ENCODE data around the gene ECE1. TPM values are rescaled to one million over a fixed set of nuclear protein-coding genes. Genes with fewer than 3 reads are reported as not detected.
A peak's percentile ranks its signal among the peaks of the same experiment; 100 is the strongest.

The ECE1 gene
- total RNA-seq, 1 donor from 2014 or later = 139 TPM

DNA sequence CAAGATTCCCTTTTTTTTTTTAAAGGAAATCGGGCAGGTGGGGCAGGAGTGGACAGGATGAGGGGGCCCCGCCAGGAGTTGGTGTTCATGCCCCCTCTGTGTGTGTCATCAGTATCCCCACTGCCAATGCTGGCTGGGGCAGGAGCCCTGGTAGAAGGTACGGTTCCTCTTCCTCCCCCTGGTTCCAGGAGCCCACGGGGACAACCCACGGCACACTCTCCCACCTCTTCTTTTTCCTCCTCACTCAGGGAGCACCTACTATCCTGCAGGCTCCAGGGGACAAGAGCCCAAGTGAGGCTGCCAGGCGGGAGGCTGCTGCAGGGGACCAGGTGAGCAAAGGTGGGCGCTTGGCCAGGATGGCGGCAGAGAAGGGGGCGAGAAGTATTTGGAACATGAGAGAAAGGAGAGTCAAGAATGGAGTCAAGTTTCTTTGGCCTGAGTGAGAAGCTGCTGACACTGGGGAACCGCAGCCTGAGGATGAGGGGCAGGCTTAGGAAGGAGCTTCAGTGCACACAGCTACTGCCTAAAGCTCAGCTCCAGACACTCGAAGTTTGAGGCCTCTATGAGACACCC is 26.5 kb downstream of the ECE1 start:
- no peaks in the 10 kb centered on the region for H3K9me3 Mint-ChIP-seq
- peaks cover 47% of the 10 kb centered on the region for H3K36me3 Mint-ChIP-seq (ENCODE audit: low read depth)
- H3K4me3 Mint-ChIP-seq = no peak overlapping the region
- peaks cover 37% of the 10 kb centered on the region for H3K4me1 Mint-ChIP-seq (ENCODE audit: low read depth)
- H3K27me3 Mint-ChIP-seq (ENCODE audit: insufficient read depth) = peaks cover 2% of the 10 kb centered on the region
- DNase-seq (ENCODE audit: low spot score) = no peak
- intact Hi-C loops (cut with micrococcal nuclease) = no loop called here
- no peak overlapping the region for H3K27ac Mint-ChIP-seq

DNA sequence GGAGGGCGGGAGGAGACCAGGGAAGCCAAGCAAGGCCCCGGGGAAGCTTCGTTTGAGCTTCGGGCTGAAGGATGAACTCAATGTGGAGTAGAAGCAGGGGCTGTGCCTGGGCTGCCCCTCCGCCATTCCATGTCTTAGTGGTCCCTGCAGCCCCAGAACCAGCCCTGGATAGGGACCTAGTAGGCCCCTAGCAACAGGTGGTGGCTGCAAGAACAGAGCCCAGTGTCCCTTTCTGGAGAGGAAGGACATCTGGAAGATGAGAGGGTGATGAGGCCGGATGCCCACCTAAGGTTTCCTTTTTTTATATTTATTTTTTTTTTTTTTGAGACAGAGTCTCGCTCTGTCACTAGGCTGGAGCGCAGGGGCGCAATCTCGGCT is 27.2 kb downstream of the ECE1 start:
- H3K36me3 Mint-ChIP-seq (ENCODE audit: low read depth) = peaks cover 46% of the 10 kb centered on the region

DNA sequence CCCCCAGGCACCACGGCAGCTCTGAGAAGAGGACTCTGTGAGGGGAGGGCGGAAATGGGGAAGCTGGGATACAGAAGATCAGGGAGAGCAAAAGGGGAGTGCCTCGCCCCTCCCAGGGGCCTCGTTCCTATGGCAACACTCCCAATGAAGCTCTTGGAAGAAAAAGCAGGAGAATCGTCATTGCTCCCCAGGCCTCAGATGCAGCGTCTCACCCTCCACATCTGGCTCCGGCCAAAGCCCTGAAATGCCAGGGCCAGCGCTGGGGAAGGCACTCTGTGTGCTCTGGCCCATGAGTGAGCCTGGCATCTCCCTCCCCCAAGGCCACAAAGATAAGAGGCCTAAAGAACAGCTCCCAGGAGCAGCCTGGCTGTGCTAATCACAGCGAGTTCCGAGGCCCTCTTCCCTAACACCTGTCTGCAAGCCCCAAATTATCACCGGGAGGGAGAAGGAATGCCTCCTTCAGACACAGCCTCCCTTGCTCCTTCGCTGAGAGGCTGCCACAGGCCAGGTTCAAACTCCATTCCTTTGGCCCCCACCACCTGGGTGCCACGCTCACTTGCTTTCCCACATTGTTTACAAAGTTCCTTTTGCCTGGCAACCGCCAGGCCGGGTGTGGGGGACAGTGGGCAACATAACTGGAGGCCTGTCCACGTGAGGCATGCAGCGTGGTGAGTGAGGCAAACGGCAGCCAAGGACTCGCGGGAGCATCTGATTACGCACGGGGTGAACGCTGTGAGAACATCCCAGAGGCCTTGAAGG is 27.8 kb downstream of the ECE1 start:
- Mint-ChIP-seq H3K27ac (peak overlapping the region; percentile 61), H3K36me3 (ENCODE audit: low read depth) (peaks cover 44% of the 10 kb centered on the region)

More for the DNA sequence above, 27.2 kb downstream of the ECE1 start:
- Mint-ChIP-seq H3K27ac (no peak overlapping the region), H3K4me1 (ENCODE audit: low read depth) (peaks cover 44% of the 10 kb centered on the region), H3K27me3 (ENCODE audit: insufficient read depth) (peaks cover 2% of the 10 kb centered on the region), H3K9me3 (no peaks in the 10 kb centered on the region), H3K4me3 (no peak overlapping the region)
- no peak for DNase-seq (ENCODE audit: low spot score)
- intact Hi-C loops (cut with micrococcal nuclease) = no loop called here

DNA sequence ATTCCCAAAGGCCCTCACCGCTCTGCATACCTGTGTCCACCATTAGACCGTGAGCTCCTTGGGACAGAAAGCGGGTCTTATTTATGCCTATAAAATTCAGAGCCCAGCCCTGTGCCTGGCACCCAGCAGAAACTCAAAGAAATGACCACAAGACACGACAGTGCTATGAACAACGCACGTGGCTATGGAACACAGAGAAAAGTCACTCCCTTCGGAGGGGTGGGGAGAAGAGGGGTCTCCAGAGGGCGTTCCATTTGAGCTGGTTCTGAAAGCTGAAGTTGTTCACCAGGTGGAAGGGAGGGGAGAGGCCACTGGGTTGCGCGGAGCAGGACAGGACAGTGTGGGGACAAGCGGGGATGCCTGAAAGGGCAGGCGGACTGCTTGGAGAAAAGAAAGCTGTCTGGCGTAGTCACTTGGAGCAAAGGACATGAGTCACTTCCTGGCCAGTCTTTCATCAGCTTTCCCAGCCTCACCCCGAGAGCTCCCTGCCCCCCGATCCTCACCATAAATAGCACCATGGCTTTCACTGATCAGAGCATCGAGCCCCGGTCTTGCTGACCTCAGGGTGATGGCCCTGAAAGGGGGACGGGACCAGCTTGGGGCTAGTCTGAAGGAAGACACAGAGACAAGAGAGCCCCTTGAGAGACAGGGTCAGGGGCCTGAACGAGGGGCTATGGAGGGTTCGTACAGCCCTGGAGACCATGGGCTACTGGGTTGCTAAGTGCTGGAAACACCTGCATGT is 28.5 kb downstream of the ECE1 start:
- Mint-ChIP-seq H3K27ac (peak overlapping the region; percentile 61), H3K9me3 (no peaks in the 10 kb centered on the region), H3K27me3 (ENCODE audit: insufficient read depth) (peaks cover 2% of the 10 kb centered on the region), H3K4me1 (ENCODE audit: low read depth) (peaks cover 49% of the 10 kb centered on the region), H3K36me3 (ENCODE audit: low read depth) (peaks cover 42% of the 10 kb centered on the region), H3K4me3 (no peak overlapping the region)
- no peak for DNase-seq (ENCODE audit: low spot score)
- intact Hi-C loops (cut with micrococcal nuclease) = no loop called here

More for the DNA sequence above, 27.8 kb downstream of the ECE1 start:
- Mint-ChIP-seq H3K27me3 (ENCODE audit: insufficient read depth) (peaks cover 2% of the 10 kb centered on the region), H3K4me1 (ENCODE audit: low read depth) (peaks cover 49% of the 10 kb centered on the region), H3K4me3 (no peak overlapping the region), H3K9me3 (no peaks in the 10 kb centered on the region)
- intact Hi-C loops (cut with micrococcal nuclease) = no loop called here
- DNase-seq (ENCODE audit: low spot score) = no peak

DNA sequence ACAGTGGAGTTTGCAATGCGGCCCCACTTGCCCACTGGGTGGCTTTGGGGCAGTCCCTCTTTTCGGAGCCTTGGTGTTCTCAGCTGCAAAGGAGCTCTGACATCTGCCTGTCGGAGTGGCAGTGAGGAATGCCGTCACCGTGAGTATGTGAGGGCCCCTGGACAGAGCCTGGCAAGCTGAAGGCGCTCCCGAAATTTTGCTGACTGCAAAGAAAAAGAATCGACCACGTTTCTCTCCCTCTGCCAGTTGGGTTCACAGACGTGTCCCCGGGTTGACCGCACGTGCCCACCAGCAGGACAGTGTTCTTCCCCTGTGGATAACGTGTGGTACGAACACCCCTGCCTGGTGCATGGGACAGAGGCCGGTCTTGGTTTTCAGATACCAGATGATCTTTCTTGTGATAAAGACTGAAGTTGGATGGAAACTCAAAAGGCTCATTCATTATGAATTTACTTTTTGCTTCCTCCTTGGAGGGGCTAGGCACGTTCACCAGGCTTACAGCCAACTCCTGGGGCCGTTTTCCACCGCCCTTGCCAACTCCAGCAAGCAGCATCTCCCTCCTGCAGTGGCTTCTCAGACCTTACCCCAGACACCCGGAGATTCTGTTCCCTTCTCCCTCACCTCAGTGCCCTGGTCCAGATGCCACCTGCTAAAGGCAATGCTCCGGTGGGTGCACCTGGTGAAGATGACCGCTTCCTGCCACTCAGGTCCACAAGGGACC is 29.7 kb downstream of the ECE1 start:
- no peak overlapping the region for H3K4me3 Mint-ChIP-seq
- peaks cover 2% of the 10 kb centered on the region for H3K27me3 Mint-ChIP-seq (ENCODE audit: insufficient read depth)
- no peak for DNase-seq (ENCODE audit: low spot score)
- H3K36me3 Mint-ChIP-seq (ENCODE audit: low read depth) = peaks cover 47% of the 10 kb centered on the region
- H3K9me3 Mint-ChIP-seq = no peaks in the 10 kb centered on the region
- peaks cover 49% of the 10 kb centered on the region for H3K4me1 Mint-ChIP-seq (ENCODE audit: low read depth)
- intact Hi-C loops (cut with micrococcal nuclease) = no loop called here
- peak overlapping the region; percentile 61 for H3K27ac Mint-ChIP-seq

DNA sequence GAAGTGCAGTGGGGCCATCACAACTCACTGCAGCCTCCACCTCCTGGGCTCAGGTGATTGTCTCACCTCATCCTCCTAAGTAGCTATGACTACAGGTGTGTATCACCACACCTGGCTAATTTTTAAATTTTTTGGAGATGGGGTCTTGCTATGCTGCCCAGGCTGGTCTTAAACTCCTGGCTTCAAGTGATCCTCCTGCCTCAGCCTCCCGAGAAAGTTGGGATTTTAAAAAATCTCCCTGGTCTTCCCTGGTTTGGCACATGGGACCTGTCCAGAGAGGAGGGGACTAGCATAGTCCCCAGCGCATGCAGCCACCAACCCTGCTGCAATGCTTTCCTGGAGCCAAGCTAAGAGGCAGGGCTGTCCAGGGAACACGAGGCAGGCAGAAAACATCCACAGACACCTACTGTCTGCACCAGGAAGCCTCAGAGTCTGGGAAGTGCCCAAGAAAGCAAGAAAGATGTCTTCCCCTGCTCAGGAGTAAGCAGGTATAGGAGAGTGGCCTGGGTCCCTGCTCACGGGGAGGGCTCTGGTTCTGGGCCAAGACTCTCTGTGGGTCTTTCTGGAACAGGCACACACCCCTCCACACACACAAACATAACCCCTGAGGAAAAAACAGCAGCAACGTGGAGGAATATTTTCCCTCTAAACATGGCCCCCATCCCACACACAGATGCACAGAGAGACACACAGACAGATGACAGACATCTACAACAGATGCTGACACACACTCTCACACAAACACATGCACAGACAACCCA is 30.8 kb downstream of the ECE1 start:
- H3K4me3 Mint-ChIP-seq = no peak overlapping the region
- H3K36me3 Mint-ChIP-seq (ENCODE audit: low read depth) = peaks cover 49% of the 10 kb centered on the region
- H3K27me3 Mint-ChIP-seq (ENCODE audit: insufficient read depth) = no peaks in the 10 kb centered on the region
- peaks cover 54% of the 10 kb centered on the region for H3K4me1 Mint-ChIP-seq (ENCODE audit: low read depth)
- H3K27ac Mint-ChIP-seq = peak overlapping the region; percentile 68
- no peaks in the 10 kb centered on the region for H3K9me3 Mint-ChIP-seq
- no peak for DNase-seq (ENCODE audit: low spot score)
- intact Hi-C loops (cut with micrococcal nuclease) = no loop called here

DNA sequence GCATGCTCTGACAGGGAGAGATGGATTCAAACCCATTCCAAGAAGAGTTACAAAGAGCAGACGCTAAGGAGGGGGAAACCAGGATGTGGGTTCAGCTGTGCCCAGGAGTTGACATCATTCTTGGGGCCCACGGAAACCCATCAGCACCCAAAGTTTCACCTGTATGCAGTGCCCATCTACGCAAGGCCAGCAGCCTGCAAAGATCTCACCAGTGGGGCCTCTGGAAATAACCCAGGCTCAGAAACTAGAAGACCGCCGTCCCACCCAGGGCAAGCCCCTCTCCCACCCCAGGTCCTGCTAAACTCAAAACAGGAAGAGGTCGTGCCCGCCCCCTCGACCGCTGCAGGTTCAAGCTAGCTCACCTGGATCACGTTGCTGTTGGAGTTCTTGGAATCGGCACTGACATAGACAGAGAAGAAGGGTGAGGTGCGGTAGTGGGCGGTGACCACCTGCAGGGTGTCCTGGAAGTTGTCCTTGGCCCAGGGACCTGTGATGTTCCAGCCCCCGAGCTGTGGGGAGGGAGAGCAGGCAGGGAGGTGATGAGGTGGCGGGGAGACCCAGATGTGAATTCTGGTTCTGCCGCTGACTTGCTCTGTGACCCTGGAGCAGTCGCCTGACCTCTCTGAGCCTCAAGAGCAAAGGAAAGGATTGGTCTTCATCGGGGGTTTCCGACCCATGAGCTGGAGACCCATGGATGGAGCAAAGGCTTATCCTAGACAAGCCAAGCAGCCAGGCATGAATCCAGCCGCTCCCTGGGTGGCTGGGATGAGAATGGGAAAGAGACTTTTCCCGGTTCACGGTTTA is 31.7 kb downstream of the ECE1 start:
- Mint-ChIP-seq H3K9me3 (no peaks in the 10 kb centered on the region), H3K36me3 (ENCODE audit: low read depth) (peaks cover 45% of the 10 kb centered on the region), H3K27ac (peak overlapping the region; percentile 40), H3K4me1 (ENCODE audit: low read depth) (peaks cover 54% of the 10 kb centered on the region), H3K27me3 (ENCODE audit: insufficient read depth) (no peaks in the 10 kb centered on the region), H3K4me3 (no peak overlapping the region)
- intact Hi-C loops (cut with micrococcal nuclease) = no loop called here
- no peak for DNase-seq (ENCODE audit: low spot score)

DNA sequence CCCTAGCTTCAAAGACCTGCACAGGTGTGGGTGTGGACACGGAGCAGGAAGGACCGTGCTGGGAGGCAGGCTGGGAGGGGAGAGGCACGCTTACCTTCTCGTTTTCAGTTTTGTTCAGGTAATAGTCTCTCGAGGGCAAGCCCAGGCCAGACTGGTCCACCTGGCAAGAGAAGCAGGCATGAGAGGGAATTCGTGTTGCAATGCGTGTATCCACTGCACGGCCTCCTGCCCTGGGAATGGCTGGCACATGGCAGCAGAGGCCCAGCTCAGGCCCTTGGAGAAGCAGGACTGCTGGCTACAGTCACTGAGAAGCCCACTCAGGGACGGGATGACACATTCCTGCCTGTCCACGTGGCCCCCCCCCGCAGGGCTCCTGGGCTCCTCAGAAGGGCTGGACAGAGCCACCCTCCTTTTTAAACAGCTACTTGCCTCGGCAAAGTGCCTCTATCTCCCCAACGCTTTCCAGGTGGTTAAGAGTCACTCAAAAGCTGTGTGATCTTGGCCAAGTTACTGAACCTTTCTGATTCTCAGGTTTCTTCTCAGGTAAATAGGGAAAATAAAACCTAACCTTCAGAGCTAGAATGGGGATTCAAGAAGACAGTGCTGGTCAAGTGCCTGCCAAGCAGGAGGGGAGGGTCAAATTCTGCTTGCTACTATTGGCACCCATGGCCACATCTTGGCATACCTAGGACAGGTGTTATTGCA is 32.7 kb downstream of the ECE1 start:
- intact Hi-C loops (cut with micrococcal nuclease) = no loop called here
- no peak for DNase-seq (ENCODE audit: low spot score)
- peak overlapping the region; percentile 40 for H3K27ac Mint-ChIP-seq
- no peaks in the 10 kb centered on the region for H3K9me3 Mint-ChIP-seq
- no peak overlapping the region for H3K4me3 Mint-ChIP-seq
- peaks cover 54% of the 10 kb centered on the region for H3K4me1 Mint-ChIP-seq (ENCODE audit: low read depth)
- no peaks in the 10 kb centered on the region for H3K27me3 Mint-ChIP-seq (ENCODE audit: insufficient read depth)
- peaks cover 44% of the 10 kb centered on the region for H3K36me3 Mint-ChIP-seq (ENCODE audit: low read depth)

DNA sequence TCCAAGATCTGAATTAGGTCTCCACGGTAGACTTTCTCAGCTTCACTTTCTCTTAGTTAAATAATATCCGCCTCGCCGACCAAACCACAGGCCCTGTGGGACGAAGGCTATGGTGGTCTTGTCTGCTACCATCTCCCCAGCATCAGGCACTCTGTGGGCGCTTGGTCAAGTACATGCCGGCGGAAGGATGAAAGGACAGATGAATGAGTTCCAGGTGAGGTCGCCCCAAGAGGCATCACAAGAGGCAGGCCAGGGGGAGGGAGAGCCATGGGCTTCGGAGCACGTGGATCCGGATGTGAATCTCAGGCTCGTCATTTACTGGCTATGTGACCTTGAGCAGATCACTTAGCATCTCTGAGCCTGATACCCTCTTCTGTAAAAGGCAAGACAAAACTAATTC is 33.5 kb downstream of the ECE1 start:
- H3K9me3 Mint-ChIP-seq = no peaks in the 10 kb centered on the region
- H3K36me3 Mint-ChIP-seq (ENCODE audit: low read depth) = peaks cover 48% of the 10 kb centered on the region
- H3K27ac Mint-ChIP-seq = no peak overlapping the region
- H3K27me3 Mint-ChIP-seq (ENCODE audit: insufficient read depth) = no peaks in the 10 kb centered on the region
- DNase-seq (ENCODE audit: low spot score) = no peak
- peaks cover 54% of the 10 kb centered on the region for H3K4me1 Mint-ChIP-seq (ENCODE audit: low read depth)
- intact Hi-C loops (cut with micrococcal nuclease) = no loop called here
- H3K4me3 Mint-ChIP-seq = no peak overlapping the region

DNA sequence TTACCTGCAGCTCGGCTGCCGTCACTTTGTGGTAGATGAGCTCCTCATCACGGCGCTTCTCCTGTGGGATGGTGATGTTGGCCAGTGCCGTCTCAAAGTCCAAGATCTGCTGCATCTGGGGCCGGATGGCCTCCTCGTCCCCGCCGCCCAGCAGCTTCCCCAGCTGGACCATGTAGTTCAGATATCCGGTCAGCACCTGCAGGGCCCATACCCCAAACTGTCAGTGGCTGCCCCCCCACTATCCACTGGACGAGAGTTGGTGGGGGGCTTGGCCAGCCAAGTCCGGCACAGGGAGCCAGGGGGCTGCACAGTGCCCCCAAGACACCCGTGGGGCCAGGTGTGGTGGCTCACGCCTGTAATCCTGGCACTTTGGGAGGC is 34.3 kb downstream of the ECE1 start:
- Mint-ChIP-seq H3K27ac (no peak overlapping the region), H3K27me3 (ENCODE audit: insufficient read depth) (no peaks in the 10 kb centered on the region), H3K9me3 (no peaks in the 10 kb centered on the region), H3K4me3 (no peak overlapping the region), H3K36me3 (ENCODE audit: low read depth) (peaks cover 46% of the 10 kb centered on the region), H3K4me1 (ENCODE audit: low read depth) (peaks cover 48% of the 10 kb centered on the region)
- intact Hi-C loops (cut with micrococcal nuclease) = loop anchor here (1.0 kb wide), 3 partner anchors 78 to 112 kb away; no protein-coding TSS in a partner anchor
- no peak for DNase-seq (ENCODE audit: low spot score)

DNA sequence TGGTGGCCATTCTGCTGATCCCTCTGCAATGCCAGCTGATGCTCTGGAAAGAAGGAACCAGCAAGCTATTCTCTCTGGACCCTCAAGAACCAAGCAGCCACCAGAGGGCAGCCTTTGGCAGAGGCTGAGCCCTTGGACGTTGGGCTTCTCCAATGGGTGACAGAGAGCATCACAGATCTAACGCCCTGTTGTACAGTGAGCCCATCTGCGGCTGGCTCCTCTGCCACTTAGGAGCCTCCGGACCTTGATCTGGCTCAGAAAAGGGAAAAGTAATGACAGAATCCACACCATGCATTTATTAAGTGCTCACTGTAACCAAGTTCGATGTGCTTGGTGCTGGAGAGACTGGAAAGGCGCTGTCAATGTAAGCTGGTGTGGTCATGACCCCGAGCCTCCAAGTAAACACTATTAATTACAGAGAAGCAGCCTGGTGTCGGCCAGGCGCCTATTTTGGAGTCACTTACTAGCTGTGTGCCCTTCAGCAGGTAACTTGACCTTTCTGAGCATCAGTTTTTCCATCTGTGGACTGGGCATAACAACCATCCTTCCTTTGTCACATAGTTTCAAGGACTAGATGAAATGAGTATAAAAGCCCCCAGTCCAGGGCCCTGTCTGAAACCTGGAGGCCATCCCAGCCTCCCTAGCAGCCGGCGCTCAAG is 34.9 kb downstream of the ECE1 start:
- no peaks in the 10 kb centered on the region for H3K9me3 Mint-ChIP-seq
- no peak overlapping the region for H3K4me3 Mint-ChIP-seq
- H3K36me3 Mint-ChIP-seq (ENCODE audit: low read depth) = peaks cover 42% of the 10 kb centered on the region

More for the DNA sequence above, 34.9 kb downstream of the ECE1 start:
- peak overlapping the region; percentile 75 for H3K27ac Mint-ChIP-seq
- no peaks in the 10 kb centered on the region for H3K27me3 Mint-ChIP-seq (ENCODE audit: insufficient read depth)
- DNase-seq (ENCODE audit: low spot score) = peak; percentile 57
- intact Hi-C loops (cut with micrococcal nuclease) = loop anchor here (1.0 kb wide), 3 partner anchors 79 to 113 kb away; no protein-coding TSS in a partner anchor
- H3K4me1 Mint-ChIP-seq (ENCODE audit: low read depth) = peaks cover 43% of the 10 kb centered on the region
